ENCODE data around the gene LRFN5. TPM values are rescaled to one million over a fixed set of nuclear protein-coding genes. Genes with fewer than 3 reads are reported as not detected.
"Not testable (repeated sequence)": the region's sequence is repeated elsewhere in the genome, so short reads cannot be mapped to it uniquely, and the experiment has no call there.

The LRFN5 gene
- total RNA-seq, 3 donors from 2014 or later = 0.40 to 1.1 (median 0.46) TPM

GRCh38 chr14:41663473-41663850 lies 56.8 kb downstream of the LRFN5 start:
- Mint-ChIP-seq H3K9me3 (peaks cover 4% of the 10 kb centered on the region), H3K27me3 (ENCODE audit: low read depth) (no peaks in the 10 kb centered on the region), H3K4me1 (ENCODE audit: low read depth) (no peaks in the 10 kb centered on the region), H3K36me3 (ENCODE audit: insufficient read depth) (no peaks in the 10 kb centered on the region), H3K4me3 (no peak overlapping the region)
- ATAC-seq (no peak), DNase-seq (no peak)

DNA sequence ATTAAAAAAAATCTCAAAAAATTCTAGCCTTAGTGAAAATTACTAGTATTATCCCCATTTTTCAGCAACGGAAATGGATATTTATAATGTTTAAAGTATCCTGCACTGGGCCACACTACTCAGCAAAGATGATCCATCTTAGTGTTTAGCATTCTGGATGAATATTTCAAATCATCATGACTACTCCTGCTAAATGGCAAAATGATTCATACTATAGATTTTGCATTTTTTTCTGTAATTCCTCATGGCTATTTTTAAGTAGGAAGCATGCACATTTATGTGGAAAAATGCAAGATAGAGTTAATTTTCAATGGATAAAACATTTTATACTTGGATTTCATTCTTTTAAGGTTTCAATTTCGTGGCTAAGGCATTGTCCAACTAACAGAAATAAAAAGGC lies 59.6 kb downstream of the LRFN5 start:
- Mint-ChIP-seq H3K9me3 (no peaks in the 10 kb centered on the region), H3K4me1 (ENCODE audit: low read depth) (no peaks in the 10 kb centered on the region), H3K4me3 (no peak overlapping the region), H3K27me3 (ENCODE audit: low read depth) (no peaks in the 10 kb centered on the region), H3K36me3 (ENCODE audit: insufficient read depth) (no peaks in the 10 kb centered on the region)
- ATAC-seq (no peak), DNase-seq (no peak)

- H3K9me3 Mint-ChIP-seq = no peaks in the 10 kb centered on the region
- DNase-seq (no peak), ATAC-seq (no peak)
- H3K4me1 Mint-ChIP-seq (ENCODE audit: low read depth) = no peaks in the 10 kb centered on the region
- no peaks in the 10 kb centered on the region for H3K36me3 Mint-ChIP-seq (ENCODE audit: insufficient read depth)
- no peaks in the 10 kb centered on the region for H3K27me3 Mint-ChIP-seq (ENCODE audit: low read depth)
- H3K4me3 Mint-ChIP-seq = no peak overlapping the region
Measured at GRCh38 chr14:41668356-41668755, 61.7 kb downstream of the LRFN5 start.

DNA sequence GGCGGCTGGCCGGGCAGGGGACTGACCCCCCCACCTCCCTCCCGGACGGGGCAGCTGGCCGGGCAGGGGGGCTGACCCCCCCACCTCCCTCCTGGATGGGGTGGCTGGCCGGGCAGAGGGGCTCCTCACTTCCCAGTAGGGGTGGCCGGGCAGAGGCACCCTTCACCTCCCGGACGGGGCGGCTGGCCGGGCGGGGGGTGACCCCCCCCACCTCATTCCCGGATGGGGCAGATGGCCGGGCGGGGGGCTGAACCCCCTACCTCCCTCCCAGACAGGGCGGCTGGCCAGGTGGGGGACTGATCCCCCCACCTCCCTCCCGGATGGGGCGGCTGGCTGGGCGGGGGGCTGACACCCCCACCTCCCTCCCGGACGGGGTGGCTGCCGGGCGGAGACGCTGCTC lies 66.9 kb downstream of the LRFN5 start:
- H3K9me3 Mint-ChIP-seq; H3K4me3 Mint-ChIP-seq; H3K36me3 Mint-ChIP-seq (ENCODE audit: insufficient read depth); H3K27me3 Mint-ChIP-seq (ENCODE audit: low read depth); H3K4me1 Mint-ChIP-seq (ENCODE audit: low read depth); DNase-seq; ATAC-seq: not testable (repeated sequence)

DNA sequence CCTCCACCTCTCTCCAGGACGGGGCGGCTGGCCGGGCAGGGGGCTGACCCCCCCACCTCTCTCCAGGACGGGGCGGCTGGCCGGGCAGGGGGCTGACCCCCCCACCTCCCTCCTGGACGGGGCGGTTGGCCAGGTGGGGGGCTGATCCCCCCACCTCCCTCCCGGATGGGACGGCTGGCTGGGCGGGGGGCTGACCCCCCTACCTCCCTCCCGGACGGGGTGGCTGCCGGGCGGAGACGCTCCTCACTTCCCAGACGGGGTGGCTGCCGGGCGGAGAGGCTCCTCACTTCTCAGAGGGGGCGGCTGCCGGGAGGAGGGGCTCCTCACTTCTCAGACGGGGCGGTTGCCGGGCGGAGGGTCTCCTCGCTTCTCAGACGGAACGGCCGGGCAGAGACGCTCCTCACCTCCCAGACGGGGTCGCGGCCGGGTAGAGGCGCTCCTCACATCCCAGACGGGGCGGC lies 67.9 kb downstream of the LRFN5 start:
- H3K4me3 Mint-ChIP-seq; DNase-seq; H3K27me3 Mint-ChIP-seq (ENCODE audit: low read depth); H3K4me1 Mint-ChIP-seq (ENCODE audit: low read depth); H3K9me3 Mint-ChIP-seq; H3K36me3 Mint-ChIP-seq (ENCODE audit: insufficient read depth); ATAC-seq: not testable (repeated sequence)

DNA sequence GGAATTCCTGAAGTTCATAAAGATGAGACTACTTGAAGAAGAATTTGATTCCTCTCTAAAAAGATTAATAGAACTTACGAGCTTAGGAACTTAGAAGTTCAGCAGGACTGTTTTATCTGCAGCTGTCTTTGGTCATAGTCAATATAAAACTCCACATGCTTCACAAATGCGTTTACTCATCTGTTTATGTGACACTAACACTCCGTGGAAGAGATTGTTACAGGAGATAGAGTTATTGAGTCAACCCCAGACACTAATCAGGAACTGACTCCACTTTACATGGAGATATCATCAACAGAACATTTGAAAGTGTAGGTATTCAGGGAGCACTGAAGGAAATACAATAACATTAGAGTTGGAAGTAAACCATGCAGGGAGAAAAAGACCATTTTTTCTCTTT lies 92.8 kb downstream of the LRFN5 start:
- H3K27me3 Mint-ChIP-seq (ENCODE audit: low read depth) = no peaks in the 10 kb centered on the region
- DNase-seq (no peak), ATAC-seq (no peak)
- H3K4me3 Mint-ChIP-seq = no peak overlapping the region
- H3K36me3 Mint-ChIP-seq (ENCODE audit: insufficient read depth) = no peaks in the 10 kb centered on the region
- no peaks in the 10 kb centered on the region for H3K4me1 Mint-ChIP-seq (ENCODE audit: low read depth)
- H3K9me3 Mint-ChIP-seq = no peaks in the 10 kb centered on the region

- DNase-seq (no peak), ATAC-seq (no peak)
- H3K27me3 Mint-ChIP-seq (ENCODE audit: low read depth) = no peaks in the 10 kb centered on the region
- no peak overlapping the region for H3K4me3 Mint-ChIP-seq
- H3K9me3 Mint-ChIP-seq = no peaks in the 10 kb centered on the region
- no peaks in the 10 kb centered on the region for H3K36me3 Mint-ChIP-seq (ENCODE audit: insufficient read depth)
- peaks cover 7% of the 10 kb centered on the region for H3K4me1 Mint-ChIP-seq (ENCODE audit: low read depth)
Measured at GRCh38 chr14:41718477-41719166, 111.9 kb downstream of the LRFN5 start.

DNA sequence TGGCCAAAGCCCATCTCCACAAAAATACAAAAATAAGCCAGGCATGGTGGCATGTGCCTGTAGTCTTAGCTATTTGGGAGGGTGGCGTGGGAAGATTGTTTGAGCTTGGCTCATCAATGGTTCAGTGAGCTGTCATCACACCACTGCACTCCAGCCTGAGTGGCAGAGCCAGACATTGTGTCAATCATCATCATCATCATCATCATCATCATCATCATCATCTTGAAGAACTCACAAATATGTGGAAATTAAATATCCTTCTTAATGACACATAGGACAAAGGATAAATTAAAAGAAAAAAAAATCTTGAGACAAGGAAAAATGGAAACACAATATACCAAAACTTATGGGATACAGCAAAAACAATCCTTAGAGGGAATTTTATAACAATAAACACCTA lies 132.5 kb downstream of the LRFN5 start:
- Mint-ChIP-seq H3K4me1 (ENCODE audit: low read depth) (peaks cover 10% of the 10 kb centered on the region), H3K36me3 (ENCODE audit: insufficient read depth) (no peaks in the 10 kb centered on the region)
- DNase-seq = no peak

GRCh38 chr14:41743140-41743539 lies 136.5 kb downstream of the LRFN5 start:
- Mint-ChIP-seq H3K4me3 (no peak overlapping the region), H3K9me3 (peaks cover 7% of the 10 kb centered on the region), H3K27me3 (ENCODE audit: low read depth) (no peaks in the 10 kb centered on the region), H3K4me1 (ENCODE audit: low read depth) (peaks cover 12% of the 10 kb centered on the region), H3K36me3 (ENCODE audit: insufficient read depth) (no peaks in the 10 kb centered on the region)
- no peak for ATAC-seq
- no peak for DNase-seq

More for the DNA sequence above, 132.5 kb downstream of the LRFN5 start:
- Mint-ChIP-seq H3K9me3 (peaks cover 14% of the 10 kb centered on the region), H3K27me3 (ENCODE audit: low read depth) (no peaks in the 10 kb centered on the region), H3K4me3 (no peak overlapping the region)
- no peak for ATAC-seq

DNA sequence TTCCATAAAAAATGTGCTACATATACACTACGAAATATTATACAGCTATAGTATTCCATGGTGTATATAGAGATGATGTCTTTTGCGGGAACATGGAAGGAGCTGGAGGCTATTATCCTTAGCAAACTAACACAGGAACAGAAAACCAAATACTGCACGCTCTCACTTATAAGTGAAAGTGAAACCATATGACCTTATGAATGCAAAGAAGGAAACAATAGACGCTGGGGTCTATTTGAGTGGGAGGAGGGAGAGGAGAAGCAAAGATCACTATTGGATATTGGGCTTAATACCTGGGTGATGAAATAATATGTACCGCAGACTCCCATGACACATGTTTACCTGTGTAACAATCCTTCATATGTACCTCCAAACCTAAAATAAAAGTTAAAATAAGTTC lies 142.8 kb downstream of the LRFN5 start:
- no peaks in the 10 kb centered on the region for H3K27me3 Mint-ChIP-seq (ENCODE audit: low read depth)
- DNase-seq (no peak), ATAC-seq (peak in 1 of 2 donors; percentile 70)
- H3K4me1 Mint-ChIP-seq (ENCODE audit: low read depth) = peaks cover 14% of the 10 kb centered on the region
- no peaks in the 10 kb centered on the region for H3K36me3 Mint-ChIP-seq (ENCODE audit: insufficient read depth)
- H3K4me3 Mint-ChIP-seq = peak overlapping the region; percentile 82
- no peaks in the 10 kb centered on the region for H3K9me3 Mint-ChIP-seq

DNA sequence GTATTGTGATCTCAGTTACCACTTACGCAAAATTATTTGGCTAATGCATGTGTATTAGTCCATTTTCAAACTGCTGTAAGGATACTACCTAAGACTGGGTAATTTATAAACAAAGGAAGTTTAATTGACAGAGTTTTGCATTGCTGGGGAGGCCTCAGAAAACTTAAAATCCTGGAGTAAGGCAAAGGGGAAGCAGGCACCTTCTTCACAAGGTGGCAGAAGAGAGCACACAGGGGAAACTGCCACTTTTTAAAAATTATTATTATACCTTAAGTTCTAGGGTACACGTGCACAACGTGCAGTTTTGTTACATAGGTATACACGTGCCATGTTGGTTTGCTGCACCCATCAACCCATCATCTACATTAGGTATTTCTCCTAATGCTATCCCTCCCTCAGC lies 143.9 kb downstream of the LRFN5 start:
- not testable (repeated sequence) for ATAC-seq; H3K36me3 Mint-ChIP-seq (ENCODE audit: insufficient read depth); H3K4me3 Mint-ChIP-seq; DNase-seq; H3K9me3 Mint-ChIP-seq; H3K27me3 Mint-ChIP-seq (ENCODE audit: low read depth)
- H3K4me1 Mint-ChIP-seq (ENCODE audit: low read depth) = peaks cover 14% of the 10 kb centered on the region

- H3K4me3 Mint-ChIP-seq = no peak overlapping the region
- DNase-seq (no peak), ATAC-seq (no peak)
- H3K27me3 Mint-ChIP-seq (ENCODE audit: low read depth) = no peaks in the 10 kb centered on the region
- H3K9me3 Mint-ChIP-seq = no peaks in the 10 kb centered on the region
- H3K36me3 Mint-ChIP-seq (ENCODE audit: insufficient read depth) = no peaks in the 10 kb centered on the region
- no peaks in the 10 kb centered on the region for H3K4me1 Mint-ChIP-seq (ENCODE audit: low read depth)
Measured at GRCh38 chr14:41758011-41758665, 151.5 kb downstream of the LRFN5 start.

- no peaks in the 10 kb centered on the region for H3K9me3 Mint-ChIP-seq
- H3K36me3 Mint-ChIP-seq (ENCODE audit: insufficient read depth) = no peaks in the 10 kb centered on the region
- H3K4me1 Mint-ChIP-seq (ENCODE audit: low read depth) = no peaks in the 10 kb centered on the region
- H3K27me3 Mint-ChIP-seq (ENCODE audit: low read depth) = no peaks in the 10 kb centered on the region
- H3K4me3 Mint-ChIP-seq = no peak overlapping the region
- no peak for DNase-seq
- ATAC-seq = no peak
Measured at GRCh38 chr14:41761204-41761603, 154.5 kb downstream of the LRFN5 start.

DNA sequence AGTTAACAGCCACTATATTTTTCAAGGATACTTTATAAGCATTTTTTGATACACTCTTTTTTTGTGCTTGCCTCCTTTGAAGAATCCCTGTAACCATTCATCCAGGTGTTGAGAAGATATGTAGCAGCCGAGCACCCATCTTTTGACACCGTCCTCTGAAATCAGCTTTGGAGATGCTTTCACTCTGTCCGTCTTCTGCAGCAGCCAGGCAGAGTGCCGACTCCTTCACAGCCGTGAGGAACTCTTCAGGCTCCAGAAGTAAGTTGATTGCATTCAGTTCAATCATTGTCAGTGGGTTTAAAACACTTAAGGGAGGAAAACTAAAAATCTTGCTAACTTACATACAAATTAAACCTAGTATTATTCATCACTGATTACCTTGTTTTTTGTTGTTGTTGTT lies 160.1 kb downstream of the LRFN5 start:
- Mint-ChIP-seq H3K27me3 (ENCODE audit: low read depth) (no peaks in the 10 kb centered on the region), H3K4me1 (ENCODE audit: low read depth) (no peaks in the 10 kb centered on the region), H3K36me3 (ENCODE audit: insufficient read depth) (no peaks in the 10 kb centered on the region), H3K4me3 (no peak overlapping the region), H3K9me3 (no peaks in the 10 kb centered on the region)
- ATAC-seq = no peak
- DNase-seq = no peak

DNA sequence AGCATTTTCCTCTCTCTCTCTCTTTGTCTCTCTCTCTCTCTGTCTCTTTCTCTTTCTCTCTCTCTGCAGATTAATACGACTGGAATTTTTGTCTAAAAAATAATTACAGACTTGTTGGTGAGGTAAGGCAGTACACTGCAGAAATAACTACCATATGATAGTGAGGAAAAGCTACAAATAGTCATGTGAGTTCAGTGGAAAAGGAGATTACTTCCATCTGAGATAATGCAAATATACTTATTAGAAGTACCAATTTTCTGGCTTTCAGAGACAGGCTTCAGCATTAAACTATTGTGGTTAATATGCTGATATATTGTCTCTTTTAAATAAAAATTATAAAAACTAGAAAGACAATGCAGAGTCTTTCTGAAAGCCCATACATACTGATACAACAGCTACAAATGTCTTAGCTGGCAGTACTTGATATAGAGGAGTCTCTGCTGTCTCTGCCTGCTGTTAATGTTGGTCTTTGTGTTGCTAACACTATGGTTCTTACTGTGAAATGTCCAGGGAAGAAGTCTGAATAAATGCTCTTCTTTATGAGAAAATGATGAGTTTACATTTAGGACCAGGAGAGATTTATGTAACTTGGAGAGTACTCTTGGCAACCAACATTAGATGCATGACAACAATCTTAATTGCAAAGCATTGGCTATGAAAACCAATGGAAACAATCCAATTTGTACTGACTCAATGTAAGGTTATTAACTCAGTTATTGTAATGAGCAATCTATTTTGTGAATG lies 167.0 kb downstream of the LRFN5 start:
- no peak for DNase-seq
- no peak for ATAC-seq
- H3K9me3 Mint-ChIP-seq = no peaks in the 10 kb centered on the region
- no peaks in the 10 kb centered on the region for H3K36me3 Mint-ChIP-seq (ENCODE audit: insufficient read depth)
- H3K4me3 Mint-ChIP-seq = no peak overlapping the region
- H3K4me1 Mint-ChIP-seq (ENCODE audit: low read depth) = no peaks in the 10 kb centered on the region
- no peaks in the 10 kb centered on the region for H3K27me3 Mint-ChIP-seq (ENCODE audit: low read depth)
